ENCODE results near the gene EXOC3L4.

EXOC3L4 gene

DNA sequence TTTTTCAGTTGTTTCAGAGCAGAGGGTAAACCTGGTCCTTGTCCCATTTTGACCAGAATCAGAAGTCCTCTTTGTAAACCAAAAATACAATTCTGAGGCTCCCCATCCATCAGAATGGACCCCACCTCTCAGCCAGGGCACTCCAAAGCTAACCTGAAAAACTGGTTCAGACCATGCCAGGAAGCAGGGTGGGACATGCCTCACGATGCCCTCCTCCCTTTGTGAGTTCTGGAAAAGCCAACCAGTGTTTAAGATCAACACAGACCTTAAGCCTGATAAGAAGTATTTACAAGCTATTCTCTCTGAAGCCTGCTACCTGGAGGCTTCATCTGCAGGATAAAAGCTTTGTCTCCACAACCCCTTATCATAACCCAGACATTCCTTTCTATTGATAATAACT, 64.2 kb downstream of the EXOC3L4 start:
- DNase-seq: no peak

Data from CD4-positive, alpha-beta T cell treated with Interferon gamma for 1 hour (primary cell).